K562 (cell line): Measurements from ENCODE around the gene SLC25A11. TPM values are rescaled to one million over a fixed set of nuclear protein-coding genes. Genes with fewer than 3 reads are reported as not detected.
A peak's percentile ranks its signal among the peaks of the same experiment; 100 is the strongest.

Experiments
- ATAC-seq: fragments of 200-7000 bp; cut with Tn5 transposase; 3 replicates; pipeline ENCODE4 v1.9.1; 2020; ENCODE audit warnings: moderate library complexity
- BruUV-seq: library from RNA; stranded (reverse); fragments of 400-500 nt; replicated peaks from 2 replicates; lab custom pipeline; 2021; lab: Mats Ljungman, UMichigan
- CTCF ChIA-PET: fragments of 300-600 bp; formaldehyde crosslinking; extraction: SDS; loops from one replicate; lab custom pipeline; 2021; ENCODE audit warnings: low intra/inter-chr PET ratio; lab: Yijun Ruan, JAX
- POLR2A ChIA-PET: fragments of 300-600, 350-650 bp; sonication (Branson Sonifier 250); formaldehyde crosslinking; extraction: SDS; loops from one replicate; lab custom pipeline; 2021; ENCODE audit warnings: antibody characterized with exemption, inconsistent platforms; lab: Yijun Ruan, JAX
- DNase-seq, 4 experiments: peaks; one replicate each; pipeline versions ENCODE4 v3.0.0 to v3.0.0-alpha.2; 2011 to 2018; ENCODE audit warnings: low spot score in 3 of 4, mixed read lengths in 3 of 4; ENCODE audit errors: extremely low read depth in 1 of 4
- FAIRE-seq: peaks from 2 replicates; lab custom pipeline; 2011; peaks lifted over from hg19 to GRCh38; lab: Jason Lieb, UNC
- H2AFZ ChIP-seq: 2 replicates; pipeline ENCODE4 v1.6.0; 2011; ENCODE audit warnings: low read depth, low read length, control low read depth, inconsistent platforms
- H3K27ac ChIP-seq: fragments of 200-600 bp; 3 replicates; pipeline ENCODE4 v1.8.0; 2011; ENCODE audit warnings: low read depth, mild to moderate bottlenecking, control low read depth, inconsistent platforms, low read length, moderate library complexity, mixed read lengths; ENCODE audit errors: extremely low read depth
- H3K27me3 ChIP-seq, 2 experiments: fragments of 300-600 bp in 1 of 2; 2 replicates in 1 of 2; 3 replicates in 1 of 2; pipeline versions ENCODE4 v1.6.0 to v1.8.0; 2011; ENCODE audit warnings: inconsistent platforms in 2 of 2, low read length in 2 of 2, mild to moderate bottlenecking in 1 of 2, mixed read lengths in 1 of 2, moderate library complexity in 1 of 2; ENCODE audit not compliant: control insufficient read depth in 2 of 2, insufficient read depth in 2 of 2
- H3K36me3 ChIP-seq: fragments of 300-600 bp; 3 replicates; pipeline ENCODE4 v1.8.0; 2011; ENCODE audit warnings: mild to moderate bottlenecking, low read length, inconsistent platforms; ENCODE audit not compliant: control insufficient read depth, insufficient read depth
- H3K4me1 ChIP-seq, 2 experiments: fragments of 200-600 bp in 1 of 2; replicated peaks in 1 of 2; 2 replicates in 1 of 2; 3 replicates in 1 of 2; pipeline versions ENCODE4 v1.5.1 to v1.8.0; 2011; ENCODE audit warnings: inconsistent platforms in 2 of 2, low read length in 2 of 2, mild to moderate bottlenecking in 1 of 2, mixed read lengths in 1 of 2, moderate library complexity in 1 of 2; ENCODE audit not compliant: control insufficient read depth in 2 of 2, insufficient read depth in 2 of 2
- H3K4me2 ChIP-seq: 2 replicates; pipeline ENCODE4 v1.6.1; 2011; ENCODE audit warnings: low read length, control low read depth, inconsistent platforms, mixed read lengths; ENCODE audit not compliant: insufficient read depth
- H3K4me3 ChIP-seq: fragments of 200-600 bp; sonication (generic), shearing (Covaris generic); 2 replicates; pipeline ENCODE4 v1.5.1; 2016; ENCODE audit warnings: control low read depth, inconsistent platforms
- H3K79me2 ChIP-seq: fragments of 200-600 bp; 3 replicates; pipeline ENCODE4 v1.8.0; 2011; ENCODE audit warnings: low read length, inconsistent platforms; ENCODE audit not compliant: control insufficient read depth, insufficient read depth
- H3K9ac ChIP-seq, 2 experiments: 2 replicates each; pipeline versions ENCODE4 v1.6.0 to v1.6.1; 2011; ENCODE audit warnings: low read depth in 2 of 2, low read length in 2 of 2, control low read depth in 1 of 2, inconsistent platforms in 1 of 2, mild to moderate bottlenecking in 1 of 2, mixed read lengths in 1 of 2; ENCODE audit not compliant: insufficient read depth in 1 of 2
- H3K9me1 ChIP-seq: one replicate; pipeline ENCODE4 v1.6.0; 2011; ENCODE audit warnings: inconsistent platforms, mild to moderate bottlenecking, low read length, moderate library complexity; ENCODE audit not compliant: control insufficient read depth, insufficient read depth
- H3K9me3 ChIP-seq: replicated peaks from 2 replicates; pipeline ENCODE4 v1.5.1; 2011; ENCODE audit warnings: low read depth, low read length, inconsistent platforms; ENCODE audit not compliant: control insufficient read depth, insufficient read depth
- H4K20me1 ChIP-seq: replicated peaks from 2 replicates; pipeline ENCODE4 v1.6.1; 2011; ENCODE audit warnings: low read length, inconsistent platforms, mixed read lengths; ENCODE audit not compliant: control insufficient read depth, insufficient read depth
- CBX5 ChIP-seq: IDR thresholded peaks from 2 replicates; pipeline ENCODE4 v1.6.1; 2014; ENCODE audit warnings: low read depth, borderline replicate concordance
- DIDO1 ChIP-seq: fragments of 450-650 bp; IDR thresholded peaks from 2 replicates; pipeline ENCODE4 v1.6.1; 2016; ENCODE audit warnings: low read depth, missing biosample characterization, missing genetic modification characterization
- GATAD2A ChIP-seq: fragments of 450-650 bp; IDR thresholded peaks from 2 replicates; pipeline ENCODE4 v1.6.1; 2017
- HNRNPL ChIP-seq: fragments of 200-400 bp; formaldehyde crosslinking; IDR thresholded peaks from 2 replicates; pipeline ENCODE4 v1.6.1; 2017; ENCODE audit warnings: low read depth, mild to moderate bottlenecking, low read length
- KLF10 ChIP-seq: fragments of 250-450 bp; sonication (Bioruptor Pico); IDR thresholded peaks from 2 replicates; pipeline ENCODE4 v1.6.1; 2021; ENCODE audit warnings: matching md5 sums
- MEF2A ChIP-seq: IDR thresholded peaks from 2 replicates; pipeline ENCODE4 v1.6.1; 2011; ENCODE audit warnings: low read depth, mild to moderate bottlenecking, low read length, moderate library complexity; ENCODE audit not compliant: control insufficient read depth
- NCOA1 ChIP-seq: fragments of 450-650 bp; IDR thresholded peaks from 2 replicates; pipeline ENCODE4 v1.6.1; 2016; ENCODE audit warnings: low read depth
- SRF ChIP-seq, 2 experiments: fragments of 250-450, 450-650 bp in 1 of 2; sonication (Bioruptor Pico) in 1 of 2; sonication (generic) in 1 of 2; formaldehyde crosslinking; IDR thresholded peaks; 2 replicates each; pipeline versions ENCODE4 v1.5.0 to v1.5.1; 2020 to 2022; ENCODE audit warnings: mild to moderate bottlenecking in 1 of 2, missing genetic modification reagents in 1 of 2
- TEAD1 ChIP-seq, 2 experiments: fragments of 450-650 bp in 1 of 2; sonication (generic) in 1 of 2; formaldehyde crosslinking; IDR thresholded peaks; 2 replicates each; pipeline versions ENCODE4 v1.4.0 to v1.8.0; 2020 to 2022; ENCODE audit warnings: mild to moderate bottlenecking in 2 of 2, missing genetic modification reagents in 1 of 2
- ZBTB7A ChIP-seq: IDR thresholded peaks from 2 replicates; pipeline ENCODE4 v1.6.1; 2011; ENCODE audit warnings: low read depth, mild to moderate bottlenecking, low read length, moderate library complexity, borderline replicate concordance; ENCODE audit not compliant: control insufficient read depth
- ZNF695 ChIP-seq: fragments of 450-650 bp; formaldehyde crosslinking; IDR thresholded peaks from 2 replicates; pipeline ENCODE4 v1.4.0; 2020; ENCODE audit warnings: mild to moderate bottlenecking, moderate library complexity
- WGBS: fragments of 100-300 bp; shearing (Covaris generic); methylation state at CpG from one replicate; pipeline ENCODE4 v1.1.6; 2016; ENCODE audit warnings: low coverage, mixed read lengths; ENCODE audit not compliant: insufficient coverage; ENCODE audit errors: missing lambda C conversion rate; 5-methylcytosine and 5-hydroxymethylcytosine counted together
- in situ Hi-C: fragments of 300-500 bp; cut with MboI; formaldehyde crosslinking; loops from 4 replicates; pipeline ENCODE4 v1.15.0; 2018; ENCODE audit warnings: inconsistent platforms, mixed read lengths
- intact Hi-C: fragments of 100-400 bp; cut with micrococcal nuclease; formaldehyde crosslinking; loops from 2 replicates; pipeline ENCODE4 v1.14.2; 2022
- polyA plus RNA-seq, 8 experiments: library from polyadenylated mRNA; depleted of rRNA in 4 of 8; stranded (reverse) in 5 of 8; unstranded in 3 of 8; fragments of >200 nt; fragmentation: Nextera tagmentation in 2 of 8; fragmentation: Illumina TruSeq in 1 of 8; extraction: Ambion mirVana in 2 of 8; extraction: Trizol in 1 of 8; gene quantifications; 2 replicates each; pipeline versions ENCODE4 v1.2.1 to v1.2.3, GENCODE V29; 2011 to 2014; ENCODE audit warnings: inconsistent platforms in 1 of 8, missing spikeins in 1 of 8
- total RNA-seq, 7 experiments: library from RNA; depleted of rRNA in 6 of 7; stranded (reverse); fragments of >200 nt in 6 of 7; fragmentation: Illumina TruSeq in 2 of 7; extraction: Trizol in 2 of 7; gene quantifications; 2 replicates each; pipeline versions ENCODE4 v1.2.1 to v1.2.3, GENCODE V29; 2011 to 2021; ENCODE audit warnings: low replicate concordance in 1 of 7
- TF ChIP-seq, protein P1 (sequence below): fragments of 200-800 bp; sonication (Bioruptor generic); IDR thresholded peaks from 2 replicates; pipeline ENCODE4 v1.6.1; 2017; ENCODE audit warnings: missing genetic modification characterization, missing compliant biosample characterization
- TF ChIP-seq, protein P2 (sequence below), 2 experiments: fragments of 250-450 bp in 1 of 2; fragments of 450-650 bp in 1 of 2; sonication (Bioruptor Pico) in 1 of 2; IDR thresholded peaks; 2 replicates each; pipeline versions ENCODE4 v1.6.1 to v1.8.0; 2016 to 2021; ENCODE audit warnings: mild to moderate bottlenecking in 2 of 2, moderate library complexity in 2 of 2, missing compliant biosample characterization in 1 of 2, missing genetic modification characterization in 1 of 2

Gene SLC25A11
- total and polyA plus RNA-seq, 9 of the 15 experiments (the other 6 are each of a cell fraction or from before 2014, with no cell fraction given): 3.1 to 56.7 (median 32.9) TPM

DNA sequence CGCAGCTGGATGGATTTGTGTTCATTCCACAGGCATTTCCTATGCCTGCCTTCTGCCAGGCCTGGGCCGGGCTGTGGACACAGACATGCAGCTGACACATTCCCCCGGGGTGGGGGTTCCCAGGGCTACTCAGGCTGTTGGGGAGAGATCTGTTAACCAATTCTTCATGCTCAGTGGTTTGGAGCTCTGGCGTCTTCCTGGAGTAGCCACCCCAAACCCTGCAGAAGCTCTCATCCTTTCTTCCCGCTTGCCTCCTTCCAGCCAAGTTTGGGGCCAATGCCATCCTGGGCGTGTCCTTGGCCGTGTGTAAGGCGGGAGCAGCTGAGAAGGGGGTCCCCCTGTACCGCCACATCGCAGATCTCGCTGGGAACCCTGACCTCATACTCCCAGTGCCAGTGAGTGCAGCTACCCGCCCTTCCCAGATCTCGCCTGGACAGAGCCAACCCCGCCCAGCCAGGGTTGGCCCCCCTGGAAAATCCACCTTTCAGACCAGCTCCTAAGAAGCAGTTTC lies 13.7 kb upstream of the SLC25A11 start:
- intact Hi-C loops: no loop called here
- Histone ChIP-seq H3K9me1 (no peaks in the 10 kb centered on the region), H3K27me3 (no peaks in the 10 kb centered on the region), H3K4me2 (no peak overlapping the region), H3K36me3 (no peaks in the 10 kb centered on the region), H3K9ac (peak overlapping the region in 1 of 2 experiments; percentile 37; a peak in 1 of 4 replicates), H4K20me1 (no peaks in the 10 kb centered on the region), H3K9me3 (no peaks in the 10 kb centered on the region), H3K4me1 (peaks cover 15 to 43% of the 10 kb centered on the region in 2 experiments), H3K27ac (no peak overlapping the region), H2AFZ (no peak overlapping the region), H3K79me2 (peaks cover 18% of the 10 kb centered on the region), H3K4me3 (no peak overlapping the region)
- FAIRE-seq: no peak
- in situ Hi-C loops: no loop called here
- DNase-seq: no peak
- WGBS: 83% methylated on average over 9 of the region's 14 CpGs
- no peak for ATAC-seq
- BruUV-seq: no TSS peak
- POLR2A ChIA-PET: interaction anchor here (0.6 to 1.8 kb wide), 5 partner anchors 10 to 221 kb away, joined by 3 to 7 read pairs (median 3); partner anchors contain the start of genes RNF167 and SLC25A11
- TF ChIP-seq TEAD1 (CRISPR knock-in tag; IDR thresholded peaks at IDR 0.05) (no peak), HNRNPL (no peak), ZNF695 (CRISPR knock-in tag) (no peak)
- CTCF ChIA-PET: no interaction called here

DNA sequence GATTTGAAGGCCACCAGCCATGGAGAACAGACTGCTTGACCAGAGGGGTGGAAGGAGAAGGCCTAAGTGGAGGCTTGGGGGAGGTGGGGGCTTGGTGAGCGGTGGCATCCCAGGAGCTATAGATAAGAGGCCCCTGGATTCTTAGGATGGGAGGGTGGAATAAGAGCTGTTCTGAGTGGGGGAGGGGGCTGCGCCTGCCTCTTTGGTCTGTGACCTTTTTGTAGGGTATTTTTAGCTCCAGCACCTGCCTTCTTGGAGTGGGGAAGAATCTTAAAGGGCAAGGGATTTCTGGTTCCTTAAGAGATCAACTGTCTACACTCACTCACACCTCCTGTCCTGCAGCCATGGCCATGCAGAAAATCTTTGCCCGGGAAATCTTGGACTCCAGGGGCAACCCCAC lies 11.6 kb upstream of the SLC25A11 start:
- no peaks in the 10 kb centered on the region for H3K27me3 ChIP-seq
- WGBS: 21% methylated on average over 2 of the region's 3 CpGs
- H3K4me3 ChIP-seq: peak overlapping the region; percentile 97
- TF ChIP-seq, protein P1, sequence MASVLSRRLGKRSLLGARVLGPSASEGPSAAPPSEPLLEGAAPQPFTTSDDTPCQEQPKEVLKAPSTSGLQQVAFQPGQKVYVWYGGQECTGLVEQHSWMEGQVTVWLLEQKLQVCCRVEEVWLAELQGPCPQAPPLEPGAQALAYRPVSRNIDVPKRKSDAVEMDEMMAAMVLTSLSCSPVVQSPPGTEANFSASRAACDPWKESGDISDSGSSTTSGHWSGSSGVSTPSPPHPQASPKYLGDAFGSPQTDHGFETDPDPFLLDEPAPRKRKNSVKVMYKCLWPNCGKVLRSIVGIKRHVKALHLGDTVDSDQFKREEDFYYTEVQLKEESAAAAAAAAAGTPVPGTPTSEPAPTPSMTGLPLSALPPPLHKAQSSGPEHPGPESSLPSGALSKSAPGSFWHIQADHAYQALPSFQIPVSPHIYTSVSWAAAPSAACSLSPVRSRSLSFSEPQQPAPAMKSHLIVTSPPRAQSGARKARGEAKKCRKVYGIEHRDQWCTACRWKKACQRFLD (CRISPR knock-in tag): no peak
- TF ChIP-seq SRF (CRISPR knock-in tag; IDR thresholded peaks at IDR 0.05): no peak
- TF ChIP-seq DIDO1 (tag): no peak
- TF ChIP-seq, protein P2, sequence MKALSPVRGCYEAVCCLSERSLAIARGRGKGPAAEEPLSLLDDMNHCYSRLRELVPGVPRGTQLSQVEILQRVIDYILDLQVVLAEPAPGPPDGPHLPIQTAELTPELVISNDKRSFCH (CRISPR knock-in tag; IDR thresholded peaks at IDR 0.05): no peak
- TF ChIP-seq, protein P2 (tag; IDR thresholded peaks at IDR 0.05): peak; percentile 95
- TF ChIP-seq ZBTB7A: 0 out of 2 replicates have a peak, but pooled peaks have one; percentile 38
- 0 out of 2 replicates have a peak, but pooled peaks have one; percentile 23 for TF ChIP-seq GATAD2A
- peak; percentile 65; the same call in 1 of the 2 replicates for TF ChIP-seq MEF2A
- no peak for TF ChIP-seq KLF10 (CRISPR knock-in tag)
- TF ChIP-seq NCOA1: no peak
- TF ChIP-seq CBX5: no peak
- H3K9ac ChIP-seq: peak overlapping the region; percentile 89 to 96
- H2AFZ ChIP-seq: no peak overlapping the region
- H3K27ac ChIP-seq: peak overlapping the region; percentile 98
- peak overlapping the region; percentile 84 for H3K4me2 ChIP-seq
- H3K36me3 ChIP-seq: peaks cover 14% of the 10 kb centered on the region; the same call in 2 of the 3 replicates
- ATAC-seq (no peak), FAIRE-seq (no peak), DNase-seq (peak in 2 of 4 experiments; percentile 54 to 64)
- no TSS peak for BruUV-seq
- H3K9me1 ChIP-seq: no peaks in the 10 kb centered on the region
- CTCF ChIA-PET: no interaction called here
- peaks cover 15 to 47% of the 10 kb centered on the region in 2 experiments for H3K4me1 ChIP-seq
- H3K9me3 ChIP-seq: no peaks in the 10 kb centered on the region
- H4K20me1 ChIP-seq: peaks cover 7% of the 10 kb centered on the region
- POLR2A ChIA-PET: interaction anchor here (0.6 to 4.7 kb wide), 6 partner anchors 8 to 63 kb away, joined by 3 to 38 read pairs (median 6); partner anchors contain the start of genes RNF167, SLC25A11 and SPAG7
- intact Hi-C loops: loop anchor here (1.0 kb wide), 1 partner anchor 16 kb away; the partner anchor contains the start of gene SPAG7
- in situ Hi-C loops: no loop called here
- peaks cover 38% of the 10 kb centered on the region for H3K79me2 ChIP-seq
